B cell (primary cell): ENCODE results near the gene ZEB2. TPM values are rescaled to one million over a fixed set of nuclear protein-coding genes. Genes with fewer than 3 reads are reported as not detected.

Source experiments
- ATAC-seq: fragments of 200-7000 bp; cut with Tn5 transposase; one replicate; pipeline ENCODE4 v1.10.0; 2021; ENCODE audit warnings: low read depth, mild to moderate bottlenecking, moderate number of reproducible peaks, moderate library complexity
- CTCF ChIA-PET: fragments of 350-600 bp; sonication (Branson Sonifier 250); formaldehyde crosslinking; loops from one replicate; lab custom pipeline; 2021; ENCODE audit warnings: antibody characterized with exemption, inconsistent platforms; lab: Charles Lee
- POLR2A ChIA-PET: fragments of 350-600 bp; sonication (Branson Sonifier 250); formaldehyde crosslinking; loops from one replicate; lab custom pipeline; 2021; ENCODE audit warnings: antibody characterized with exemption; lab: Charles Lee
- DNase-seq: peaks from one replicate; pipeline ENCODE4 v3.0.0; 2013
- H2AFZ ChIP-seq: 2 replicates; pipeline ENCODE4 v1.6.1; 2012; ENCODE audit warnings: mild to moderate bottlenecking, low read depth, low read length; ENCODE audit not compliant: insufficient read depth, poor library complexity, severe bottlenecking
- H3K27ac ChIP-seq, 2 donors: 1 replicate in 1 of 2; 2 replicates in 1 of 2; pipeline ENCODE4 v1.5.1; 2012 to 2013; ENCODE audit warnings: low read length in 2 of 2, mild to moderate bottlenecking in 2 of 2, moderate library complexity in 1 of 2
- H3K27me3 ChIP-seq, 4 experiments: fragments of 200-600 bp in 1 of 4; sonication (generic) in 1 of 4; replicated peaks in 1 of 4; 1 replicate in 2 of 4; 2 replicates in 2 of 4; pipeline versions ENCODE4 v1.6.1 to v1.7.0; 2013 to 2016; ENCODE audit warnings: low read length in 3 of 4, mild to moderate bottlenecking in 2 of 4, mixed read lengths in 1 of 4, moderate library complexity in 1 of 4; ENCODE audit not compliant: insufficient read depth in 4 of 4, control insufficient read depth in 3 of 4; ENCODE audit errors: control extremely low read depth in 1 of 4
- H3K36me3 ChIP-seq, 2 experiments: replicated peaks in 1 of 2; 1 replicate in 1 of 2; 2 replicates in 1 of 2; pipeline versions ENCODE4 v1.6.1 to v1.7.1; 2013; ENCODE audit warnings: low read length in 1 of 2; ENCODE audit not compliant: insufficient read depth in 2 of 2, control insufficient read depth in 1 of 2; ENCODE audit errors: control extremely low read depth in 1 of 2, extremely low read depth in 1 of 2
- H3K4me1 ChIP-seq, 2 donors: fragments of 200-600 bp in 1 of 2; sonication (generic) in 1 of 2; 1 replicate in 1 of 2; 2 replicates in 1 of 2; pipeline versions ENCODE4 v1.5.1 to v1.6.1; 2013 to 2017; ENCODE audit warnings: low read length in 2 of 2; ENCODE audit not compliant: control insufficient read depth in 2 of 2, insufficient read depth in 2 of 2
- H3K4me2 ChIP-seq: replicated peaks from 2 replicates; pipeline ENCODE3; 2012; ENCODE audit warnings: mild to moderate bottlenecking, low read depth, low read length; ENCODE audit not compliant: poor library complexity, severe bottlenecking
- H3K4me3 ChIP-seq, 5 experiments: fragments of 200-600 bp in 1 of 5; sonication (generic) in 1 of 5; 1 replicate in 3 of 5; 2 replicates in 2 of 5; pipeline versions ENCODE4 v1.5.1 to v1.7.0; 2011 to 2016; ENCODE audit warnings: low read length in 4 of 5, mild to moderate bottlenecking in 4 of 5, low read depth in 2 of 5, control low read depth in 1 of 5, moderate library complexity in 1 of 5; ENCODE audit not compliant: insufficient read depth in 1 of 5; ENCODE audit errors: control extremely low read depth in 1 of 5, extremely low read depth in 1 of 5
- H3K79me2 ChIP-seq: fragments of 200-600 bp; sonication (generic); one replicate; pipeline ENCODE4 v1.6.0; 2016; ENCODE audit warnings: low read length; ENCODE audit not compliant: control insufficient read depth, insufficient read depth
- H3K9ac ChIP-seq: fragments of 200-600 bp; sonication (generic); 2 replicates; pipeline ENCODE4 v1.6.1; 2017; ENCODE audit warnings: mild to moderate bottlenecking, low read length, moderate library complexity
- H3K9me3 ChIP-seq, 3 donors: one replicate each; pipeline versions ENCODE4 v1.6.1 to v1.7.1; 2013; ENCODE audit warnings: low read length in 2 of 3; ENCODE audit not compliant: control insufficient read depth in 2 of 3, insufficient read depth in 1 of 3; ENCODE audit errors: control extremely low read depth in 1 of 3
- H4K20me1 ChIP-seq: 2 replicates; pipeline ENCODE4 v1.6.0; 2012; ENCODE audit warnings: mild to moderate bottlenecking, low read length; ENCODE audit not compliant: insufficient read depth, control insufficient read depth, poor library complexity, severe bottlenecking
- H3K27ac Mint-ChIP-seq: one replicate; pipeline ENCODE4 v1.8.0; 2021; ENCODE audit warnings: mixed read lengths
- H3K27me3 Mint-ChIP-seq: one replicate; pipeline ENCODE4 v1.8.0; 2021; ENCODE audit warnings: mixed read lengths
- H3K4me1 Mint-ChIP-seq: one replicate; pipeline ENCODE4 v1.8.0; 2021; ENCODE audit warnings: mixed read lengths
- H3K4me3 Mint-ChIP-seq: one replicate; pipeline ENCODE4 v1.8.0; 2021; ENCODE audit warnings: mixed read lengths
- H3K9me3 Mint-ChIP-seq: one replicate; pipeline ENCODE4 v1.8.0; 2022; ENCODE audit warnings: mixed read lengths; ENCODE audit not compliant: insufficient read depth
- EZH2 ChIP-seq: IDR thresholded peaks from 2 replicates; pipeline ENCODE4 v1.6.1; 2012; ENCODE audit warnings: borderline replicate concordance, low read depth, mild to moderate bottlenecking, moderate library complexity, low read length; ENCODE audit not compliant: insufficient read depth, poor library complexity, severe bottlenecking
- WGBS: methylation state at CpG from one replicate; pipeline ENCODE4 v1.1.5; 2013; ENCODE audit warnings: missing lambda C conversion rate; ENCODE audit not compliant: insufficient coverage; 5-methylcytosine and 5-hydroxymethylcytosine counted together
- intact Hi-C: fragments of 100-400 bp; cut with micrococcal nuclease; formaldehyde crosslinking; loops from one replicate; pipeline ENCODE4 v1.10.0; 2022
- polyA plus RNA-seq: library from polyadenylated mRNA; depleted of rRNA; stranded (reverse); fragments of >200 nt; gene quantifications from 2 replicates; pipeline ENCODE4 v1.2.3, GENCODE V29; 2012
- total RNA-seq, 2 donors: library from RNA; stranded (reverse); fragments of 120-200 nt in 1 of 2; gene quantifications; 1 replicate in 1 of 2; 2 replicates in 1 of 2; pipeline versions ENCODE4 v1.2.3 to v1.2.4, GENCODE V29; 2013 to 2022
- TF ChIP-seq, protein P1 (sequence below): fragments of 200-600 bp; IDR thresholded peaks from one replicate; pipeline ENCODE4 v1.8.0; 2022; ENCODE audit warnings: antibody characterized with exemption, mild to moderate bottlenecking

Gene ZEB2
- total and polyA plus RNA-seq, 2 donors (not counting 1 experiment from before 2014, with no cell fraction given), result 56.3 to 217 TPM

DNA sequence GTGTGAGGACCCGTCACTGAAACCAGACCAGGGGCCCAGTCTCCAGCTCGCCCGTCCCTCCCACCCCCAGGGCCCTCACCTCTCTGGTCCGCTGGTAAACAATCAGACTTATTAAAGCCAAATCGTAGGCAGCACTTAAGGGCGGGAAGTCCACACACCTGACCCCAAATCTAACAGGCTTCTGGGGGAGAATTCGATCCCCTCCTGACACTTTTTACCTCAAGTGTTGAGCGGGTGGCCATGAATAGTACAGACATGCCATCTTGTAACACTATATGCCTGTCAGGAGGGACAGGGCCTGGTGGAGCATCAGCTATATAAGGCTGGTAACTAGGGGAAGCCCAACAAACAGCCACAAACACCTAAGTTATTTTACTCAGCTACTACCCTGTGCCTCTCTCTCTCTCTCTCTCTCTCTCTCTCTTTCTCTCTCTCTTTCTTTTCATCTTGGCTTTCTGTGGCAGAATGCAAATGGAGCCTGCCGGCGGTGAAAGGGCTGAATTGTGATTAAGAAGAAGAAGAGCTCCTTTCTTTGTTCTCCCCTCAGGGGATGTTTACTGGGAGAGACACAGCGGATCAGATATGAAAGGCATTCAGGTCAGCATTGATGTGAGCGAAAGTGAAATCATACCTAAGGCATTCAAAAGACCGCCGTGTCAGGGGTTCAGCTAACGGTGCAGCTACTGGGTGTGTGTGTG, 9.5 kb downstream of the ZEB2 start:
- H3K27me3 Mint-ChIP-seq, result no peaks in the 10 kb centered on the region
- WGBS, result 93% methylated on average over 4 of the region's 15 CpGs
- Histone ChIP-seq H3K9me3 (no peaks in the 10 kb centered on the region), H2AFZ (no peak overlapping the region), H4K20me1 (peaks cover 72% of the 10 kb centered on the region), H3K27me3 (no peaks in the 10 kb centered on the region), H3K9ac (peak overlapping the region; percentile 22), H3K4me2 (peak overlapping the region; percentile 49), H3K4me3 (peak overlapping the region in 2 of 5 experiments; percentile 25 to 29), H3K4me1 (peaks cover 83 to 85% of the 10 kb centered on the region in 2 donors), H3K36me3 (peaks cover 6 to 33% of the 10 kb centered on the region in 2 experiments), H3K27ac (peak overlapping the region; percentile 31 to 52), H3K79me2 (peaks cover 100% of the 10 kb centered on the region)
- DNase-seq, result peak; percentile 69
- peak; percentile 69 for ATAC-seq
- TF ChIP-seq, protein P1, sequence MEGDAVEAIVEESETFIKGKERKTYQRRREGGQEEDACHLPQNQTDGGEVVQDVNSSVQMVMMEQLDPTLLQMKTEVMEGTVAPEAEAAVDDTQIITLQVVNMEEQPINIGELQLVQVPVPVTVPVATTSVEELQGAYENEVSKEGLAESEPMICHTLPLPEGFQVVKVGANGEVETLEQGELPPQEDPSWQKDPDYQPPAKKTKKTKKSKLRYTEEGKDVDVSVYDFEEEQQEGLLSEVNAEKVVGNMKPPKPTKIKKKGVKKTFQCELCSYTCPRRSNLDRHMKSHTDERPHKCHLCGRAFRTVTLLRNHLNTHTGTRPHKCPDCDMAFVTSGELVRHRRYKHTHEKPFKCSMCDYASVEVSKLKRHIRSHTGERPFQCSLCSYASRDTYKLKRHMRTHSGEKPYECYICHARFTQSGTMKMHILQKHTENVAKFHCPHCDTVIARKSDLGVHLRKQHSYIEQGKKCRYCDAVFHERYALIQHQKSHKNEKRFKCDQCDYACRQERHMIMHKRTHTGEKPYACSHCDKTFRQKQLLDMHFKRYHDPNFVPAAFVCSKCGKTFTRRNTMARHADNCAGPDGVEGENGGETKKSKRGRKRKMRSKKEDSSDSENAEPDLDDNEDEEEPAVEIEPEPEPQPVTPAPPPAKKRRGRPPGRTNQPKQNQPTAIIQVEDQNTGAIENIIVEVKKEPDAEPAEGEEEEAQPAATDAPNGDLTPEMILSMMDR, result no peak
- TF ChIP-seq EZH2, result no peak
- peak overlapping the region; percentile 82 for H3K4me3 Mint-ChIP-seq
- intact Hi-C loops, result loop anchor here (10.0 kb wide), 1 partner anchor 266 kb away; no protein-coding TSS in a partner anchor
- ChIA-PET CTCF (no interaction called here), POLR2A (no interaction called here)
- H3K27ac Mint-ChIP-seq, result peak overlapping the region; percentile 90
- H3K9me3 Mint-ChIP-seq, result no peaks in the 10 kb centered on the region
- H3K4me1 Mint-ChIP-seq, result peaks cover 94% of the 10 kb centered on the region

DNA sequence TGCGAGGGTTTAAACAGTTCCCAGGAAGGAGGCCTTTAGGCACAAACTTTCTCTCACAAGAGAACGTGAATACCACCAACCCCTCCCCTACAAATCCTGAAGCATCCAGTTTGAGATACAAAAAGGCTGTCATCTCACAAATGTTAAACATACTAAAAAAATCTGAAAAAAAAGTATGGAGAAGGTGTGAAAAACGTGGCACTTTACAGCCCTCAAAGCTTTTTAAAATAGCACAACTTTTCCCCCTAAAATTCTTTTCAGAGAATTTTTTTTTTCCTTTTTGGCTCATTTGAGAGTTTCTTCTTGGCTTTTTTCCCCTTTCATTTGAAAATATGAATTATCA, 10.1 kb downstream of the ZEB2 start:
- ATAC-seq, result no peak
- 100% methylated on average over 1 of the region's 3 CpGs for WGBS
- Mint-ChIP-seq H3K27ac (no peak overlapping the region), H3K4me3 (peak overlapping the region; percentile 8), H3K4me1 (peaks cover 94% of the 10 kb centered on the region), H3K9me3 (no peaks in the 10 kb centered on the region), H3K27me3 (no peaks in the 10 kb centered on the region)
- intact Hi-C loops, result loop anchor here (1.0 to 10.0 kb wide), 4 partner anchors 7 to 265 kb away; no protein-coding TSS in a partner anchor
- Histone ChIP-seq H3K27ac (peak overlapping the region; percentile 31 to 52), H3K9ac (no peak overlapping the region), H3K27me3 (no peaks in the 10 kb centered on the region), H3K4me1 (peaks cover 83 to 84% of the 10 kb centered on the region in 2 donors), H3K4me2 (peak overlapping the region; percentile 49), H3K36me3 (peaks cover 6 to 29% of the 10 kb centered on the region in 2 experiments), H3K9me3 (no peaks in the 10 kb centered on the region), H3K4me3 (no peak overlapping the region), H3K79me2 (peaks cover 100% of the 10 kb centered on the region), H2AFZ (no peak overlapping the region), H4K20me1 (peaks cover 72% of the 10 kb centered on the region)
- CTCF ChIA-PET, result interaction anchor here (2.5 kb wide), 1 partner anchor 1243 kb away, joined by 9 read pairs; no protein-coding TSS in a partner anchor
- TF ChIP-seq EZH2, result no peak
- TF ChIP-seq, protein P1, result no peak
- no peak for DNase-seq
- POLR2A ChIA-PET, result no interaction called here
